ENCODE data around the gene PHLDA2.

Gene PHLDA2
- total RNA-seq: 0 to 4.0 (median 1.4) reads per million in 9 experiments

- H3K27me3 Mint-ChIP-seq: peaks cover 6 to 35% of the 10 kb centered on the region in 2 donors
- H3K4me1 Mint-ChIP-seq (ENCODE audit: low read depth in 2 of 2): peaks cover 15 to 28% of the 10 kb centered on the region in 2 donors
- H3K36me3 Mint-ChIP-seq (ENCODE audit: insufficient read depth): peaks cover 10% of the 10 kb centered on the region
- H3K4me3 Mint-ChIP-seq: peak within 1 kb of the TSS; percentile 85 to 89
- ATAC-seq (replicated peaks): peak; percentile 59
- H3K9me3 Mint-ChIP-seq: no peaks in the 10 kb centered on the region
- H3K27ac Mint-ChIP-seq: peak within 1 kb of the TSS; percentile 54 to 84
- DNase-seq: peak; percentile 43 to 55 (median 53)
Observed at GRCh38 chr11:2928605-2929530, at the start of gene PHLDA2. TSS of gene PHLDA2 (minus strand) at chr11:2929420. CDS start at chr11:2929364, 56 bp downstream.

GRCh38 chr11:2977113-2977512 is 47.9 kb upstream of the PHLDA2 start:
- Mint-ChIP-seq H3K9me3 (no peaks in the 10 kb centered on the region), H3K4me1 (ENCODE audit: low read depth in 2 of 2) (peaks cover 21 to 39% of the 10 kb centered on the region in 2 donors), H3K36me3 (ENCODE audit: insufficient read depth) (peaks cover 82% of the 10 kb centered on the region), H3K4me3 (no peak overlapping the region), H3K27me3 (no peaks in the 10 kb centered on the region), H3K27ac (peak overlapping the region; percentile 15 to 64)
- ATAC-seq (replicated peaks) (no peak), DNase-seq (no peak)

- no peaks in the 10 kb centered on the region for H3K27me3 Mint-ChIP-seq
- DNase-seq (no peak), ATAC-seq (replicated peaks) (peak; percentile 35)
- H3K9me3 Mint-ChIP-seq: no peaks in the 10 kb centered on the region
- H3K27ac Mint-ChIP-seq: peak overlapping the region in 1 of 2 donors; percentile 15
- peaks cover 15 to 34% of the 10 kb centered on the region in 2 donors for H3K4me1 Mint-ChIP-seq (ENCODE audit: low read depth in 2 of 2)
- peaks cover 83% of the 10 kb centered on the region for H3K36me3 Mint-ChIP-seq (ENCODE audit: insufficient read depth)
- H3K4me3 Mint-ChIP-seq: no peak overlapping the region
Observed at GRCh38 chr11:2976294-2977063, 47.3 kb upstream of the PHLDA2 start.

GRCh38 chr11:2975594-2975993 is 46.4 kb upstream of the PHLDA2 start:
- no peaks in the 10 kb centered on the region for H3K9me3 Mint-ChIP-seq
- no peaks in the 10 kb centered on the region for H3K27me3 Mint-ChIP-seq
- H3K4me3 Mint-ChIP-seq: no peak overlapping the region
- H3K27ac Mint-ChIP-seq: no peak overlapping the region
- DNase-seq (peak; percentile 31 to 36 (median 33)), ATAC-seq (replicated peaks) (peak; percentile 93)
- peaks cover 12 to 38% of the 10 kb centered on the region in 2 donors for H3K4me1 Mint-ChIP-seq (ENCODE audit: low read depth in 2 of 2)
- H3K36me3 Mint-ChIP-seq (ENCODE audit: insufficient read depth): peaks cover 91% of the 10 kb centered on the region

- Mint-ChIP-seq H3K27ac (peak overlapping the region; percentile 9 to 42), H3K27me3 (no peaks in the 10 kb centered on the region), H3K4me3 (no peak overlapping the region), H3K9me3 (no peaks in the 10 kb centered on the region), H3K4me1 (ENCODE audit: low read depth in 2 of 2) (peaks cover 12 to 41% of the 10 kb centered on the region in 2 donors), H3K36me3 (ENCODE audit: insufficient read depth) (peaks cover 95% of the 10 kb centered on the region)
- no peak for DNase-seq
- ATAC-seq (replicated peaks): no peak
Observed at GRCh38 chr11:2974272-2974671, 45.1 kb upstream of the PHLDA2 start.

GRCh38 chr11:2968341-2968900 is 39.2 kb upstream of the PHLDA2 start:
- Mint-ChIP-seq H3K27me3 (no peaks in the 10 kb centered on the region), H3K9me3 (no peaks in the 10 kb centered on the region), H3K36me3 (ENCODE audit: insufficient read depth) (peaks cover 98% of the 10 kb centered on the region), H3K27ac (no peak overlapping the region), H3K4me3 (no peak overlapping the region), H3K4me1 (ENCODE audit: low read depth in 2 of 2) (peaks cover 9 to 15% of the 10 kb centered on the region in 2 donors)
- DNase-seq: no peak
- no peak for ATAC-seq (replicated peaks)

- Mint-ChIP-seq H3K27ac (no peak overlapping the region), H3K27me3 (no peaks in the 10 kb centered on the region), H3K9me3 (no peaks in the 10 kb centered on the region), H3K4me1 (ENCODE audit: low read depth in 2 of 2) (peaks cover 16 to 30% of the 10 kb centered on the region in 2 donors), H3K36me3 (ENCODE audit: insufficient read depth) (peaks cover 98% of the 10 kb centered on the region), H3K4me3 (no peak overlapping the region)
- DNase-seq: no peak
- ATAC-seq (replicated peaks): no peak
Observed at GRCh38 chr11:2964782-2965181, 35.6 kb upstream of the PHLDA2 start.

- ATAC-seq (replicated peaks): no peak
- peaks cover 97% of the 10 kb centered on the region for H3K36me3 Mint-ChIP-seq (ENCODE audit: insufficient read depth)
- peaks cover 16 to 30% of the 10 kb centered on the region in 2 donors for H3K4me1 Mint-ChIP-seq (ENCODE audit: low read depth in 2 of 2)
- no peaks in the 10 kb centered on the region for H3K9me3 Mint-ChIP-seq
- no peak for DNase-seq
- H3K4me3 Mint-ChIP-seq: no peak overlapping the region
- no peaks in the 10 kb centered on the region for H3K27me3 Mint-ChIP-seq
- no peak overlapping the region for H3K27ac Mint-ChIP-seq
Observed at GRCh38 chr11:2963761-2964160, 34.5 kb upstream of the PHLDA2 start.

DNA sequence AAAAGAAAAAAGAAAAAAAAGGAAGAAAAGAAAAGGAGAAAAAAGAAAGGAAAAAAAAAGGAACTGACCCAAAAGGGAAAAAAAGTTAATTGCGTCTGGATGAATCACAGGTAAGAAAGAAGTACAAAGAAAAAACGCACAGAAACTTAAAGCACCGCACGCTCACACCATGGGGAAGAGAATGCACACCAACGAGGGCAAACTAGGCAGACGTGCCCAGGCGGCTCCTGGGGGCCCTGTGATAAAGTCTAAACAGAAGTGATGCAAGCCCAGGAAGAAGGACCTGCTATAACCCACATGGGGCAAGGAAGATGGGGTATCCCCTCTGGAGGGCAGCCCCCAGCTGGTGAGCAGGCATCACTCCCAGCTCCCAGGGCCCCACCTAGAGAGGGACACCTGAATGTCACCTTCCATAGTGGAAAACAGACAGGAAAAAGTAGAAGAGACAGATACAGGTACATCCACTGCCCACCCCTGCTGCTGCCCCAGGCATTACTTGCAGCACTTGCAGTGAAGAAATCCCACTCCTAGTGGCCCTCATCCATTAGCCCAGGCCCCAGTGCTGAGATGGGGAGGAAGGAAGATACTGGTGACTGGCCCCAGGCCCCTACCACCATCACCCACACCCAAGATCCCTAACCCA is 34.0 kb upstream of the PHLDA2 start:
- Mint-ChIP-seq H3K27me3 (no peaks in the 10 kb centered on the region), H3K27ac (peak overlapping the region; percentile 73 to 92), H3K4me1 (ENCODE audit: low read depth in 2 of 2) (peaks cover 16 to 30% of the 10 kb centered on the region in 2 donors), H3K4me3 (no peak overlapping the region), H3K9me3 (no peaks in the 10 kb centered on the region), H3K36me3 (ENCODE audit: insufficient read depth) (peaks cover 96% of the 10 kb centered on the region)
- DNase-seq (no peak), ATAC-seq (replicated peaks) (no peak)

DNA sequence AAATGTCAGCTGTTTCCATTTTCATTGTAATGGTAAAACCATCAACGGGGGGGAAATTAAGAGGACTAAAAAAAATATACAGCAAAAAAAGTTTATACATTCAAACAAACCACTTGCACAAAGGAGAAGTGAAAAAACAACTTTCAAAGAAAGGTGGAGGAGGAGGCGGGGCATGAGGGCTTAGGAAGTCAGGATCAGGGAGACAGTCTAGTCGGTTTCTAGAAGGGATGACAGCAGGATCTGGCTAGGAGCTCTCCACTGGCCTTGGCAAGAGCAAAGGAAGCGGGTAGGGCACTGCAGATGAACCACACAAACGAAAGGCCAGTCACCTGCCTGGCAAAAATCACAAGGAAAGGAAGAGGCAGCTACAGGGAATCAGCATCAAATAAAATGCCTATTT is 31.9 kb upstream of the PHLDA2 start:
- no peak for ATAC-seq (replicated peaks)
- DNase-seq: no peak
- H3K27ac Mint-ChIP-seq: peak overlapping the region; percentile 51 to 92
- H3K36me3 Mint-ChIP-seq (ENCODE audit: insufficient read depth): peaks cover 96% of the 10 kb centered on the region
- peaks cover 13 to 25% of the 10 kb centered on the region in 2 donors for H3K4me1 Mint-ChIP-seq (ENCODE audit: low read depth in 2 of 2)
- no peaks in the 10 kb centered on the region for H3K27me3 Mint-ChIP-seq
- no peak overlapping the region for H3K4me3 Mint-ChIP-seq
- H3K9me3 Mint-ChIP-seq: no peaks in the 10 kb centered on the region

GRCh38 chr11:2960139-2960538 is 30.9 kb upstream of the PHLDA2 start:
- Mint-ChIP-seq H3K4me3 (no peak overlapping the region), H3K27ac (peak overlapping the region in 1 of 2 donors; percentile 92), H3K4me1 (ENCODE audit: low read depth in 2 of 2) (peaks cover 13 to 25% of the 10 kb centered on the region in 2 donors), H3K9me3 (no peaks in the 10 kb centered on the region), H3K36me3 (ENCODE audit: insufficient read depth) (peaks cover 96% of the 10 kb centered on the region), H3K27me3 (no peaks in the 10 kb centered on the region)
- ATAC-seq (replicated peaks) (no peak), DNase-seq (no peak)

GRCh38 chr11:2958251-2958650 is 29.0 kb upstream of the PHLDA2 start:
- H3K4me3 Mint-ChIP-seq: no peak overlapping the region

More at GRCh38 chr11:2958251-2958650, 29.0 kb upstream of the PHLDA2 start:
- Mint-ChIP-seq H3K9me3 (no peaks in the 10 kb centered on the region), H3K4me1 (ENCODE audit: low read depth in 2 of 2) (peaks cover 7 to 25% of the 10 kb centered on the region in 2 donors), H3K27ac (no peak overlapping the region), H3K36me3 (ENCODE audit: insufficient read depth) (peaks cover 95% of the 10 kb centered on the region), H3K27me3 (no peaks in the 10 kb centered on the region)
- no peak for ATAC-seq (replicated peaks)
- no peak for DNase-seq
